Cardiac septum (tissue), 1 donor: ENCODE results near the gene SEBOX. TPM values are rescaled to one million over a fixed set of nuclear protein-coding genes. Genes with fewer than 3 reads are reported as not detected.

ENCODE experiments used
- DNase-seq: peaks from one replicate; pipeline ENCODE4 v3.0.0-alpha.2; 2020; ENCODE audit warnings: low spot score
- intact Hi-C: fragments of 100-400 bp; cut with DNase I; formaldehyde crosslinking; loops from one replicate; pipeline ENCODE4 v1.14.0; 2022
- total RNA-seq: library from RNA; stranded (reverse); fragmentation: NEBNext Ultra II Directional; extraction: Animal tissue kit (Norgen Biotek cat#: 25700); gene quantifications from one replicate; pipeline ENCODE4 v1.2.1, GENCODE V29; 2021
- donor health status: DM: no; HTN: no; CAD: no.

SEBOX gene
- total RNA-seq, 1 donor from 2014 or later: not detected

DNA sequence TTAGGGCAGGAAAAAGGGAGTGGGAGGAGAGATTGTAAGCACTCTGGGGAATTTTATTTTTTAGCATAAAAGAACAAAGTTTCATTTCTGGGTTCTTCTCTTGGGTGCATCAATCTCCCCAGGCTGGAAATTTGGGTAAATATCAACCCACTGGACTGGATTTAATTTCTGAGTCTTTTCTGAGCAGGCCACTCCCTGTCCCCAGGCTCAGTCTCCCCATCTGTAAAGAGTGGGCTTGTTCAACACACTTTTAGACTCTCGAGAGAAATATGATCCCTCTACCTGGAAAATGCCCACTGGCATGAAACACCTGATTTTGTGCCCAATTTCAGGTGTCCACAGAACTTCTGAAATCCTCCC, 5.7 kb upstream of the SEBOX start:
- DNase-seq: no peak
- intact Hi-C loops: loop anchor here (5.0 kb wide), 1 partner anchor 33 kb away; the partner anchor contains the start of genes IFT20 and TNFAIP1

- intact Hi-C loops: loop anchor here (5.0 kb wide), 1 partner anchor 33 kb away; the partner anchor contains the start of genes IFT20 and TNFAIP1
- no peak for DNase-seq
Measured at GRCh38 chr17:28370035-28370743, 5.2 kb upstream of the SEBOX start, which contains the start of gene VTN. VTN (minus strand) TSS chr17:28370307; CDS start chr17:28370203, 104 bp downstream.

- intact Hi-C loops: loop anchor here (5.0 kb wide), 1 partner anchor 32 kb away; the partner anchor contains the start of genes IFT20 and TNFAIP1
Measured at GRCh38 chr17:28369684-28370034, 4.7 kb upstream of the SEBOX start.

GRCh38 chr17:28368915-28369683, 4.1 kb upstream of the SEBOX start:
- intact Hi-C loops: no loop called here
- DNase-seq: no peak

More at GRCh38 chr17:28369684-28370034, 4.7 kb upstream of the SEBOX start:
- DNase-seq: no peak

DNA sequence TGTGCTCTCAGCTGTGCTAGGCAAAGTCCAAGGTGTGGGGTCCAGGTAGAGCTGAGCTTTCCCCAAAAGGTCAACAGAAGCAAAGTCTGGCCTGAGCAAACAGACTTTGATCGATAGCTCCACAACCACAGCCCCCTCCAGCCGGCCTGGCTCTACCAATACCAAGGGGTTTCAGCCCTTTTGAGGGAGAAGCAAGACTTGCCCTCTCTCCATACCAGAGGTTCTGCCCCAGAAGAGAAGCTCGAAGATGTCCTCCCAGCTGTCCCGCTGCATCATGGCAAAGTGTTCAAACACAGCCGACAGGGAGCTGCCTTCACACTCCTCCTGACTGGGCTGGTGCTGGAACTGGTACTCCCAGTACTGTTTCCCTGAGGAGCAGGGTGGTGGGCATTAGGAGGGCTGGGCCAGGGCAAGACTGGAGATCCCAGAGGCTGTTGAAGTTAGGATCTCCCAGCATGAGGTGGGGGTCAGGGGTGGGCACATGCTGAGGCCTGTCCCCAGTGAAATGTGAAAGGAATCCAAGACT, 3.4 kb upstream of the SEBOX start:
- intact Hi-C loops: no loop called here
- DNase-seq: no peak

DNA sequence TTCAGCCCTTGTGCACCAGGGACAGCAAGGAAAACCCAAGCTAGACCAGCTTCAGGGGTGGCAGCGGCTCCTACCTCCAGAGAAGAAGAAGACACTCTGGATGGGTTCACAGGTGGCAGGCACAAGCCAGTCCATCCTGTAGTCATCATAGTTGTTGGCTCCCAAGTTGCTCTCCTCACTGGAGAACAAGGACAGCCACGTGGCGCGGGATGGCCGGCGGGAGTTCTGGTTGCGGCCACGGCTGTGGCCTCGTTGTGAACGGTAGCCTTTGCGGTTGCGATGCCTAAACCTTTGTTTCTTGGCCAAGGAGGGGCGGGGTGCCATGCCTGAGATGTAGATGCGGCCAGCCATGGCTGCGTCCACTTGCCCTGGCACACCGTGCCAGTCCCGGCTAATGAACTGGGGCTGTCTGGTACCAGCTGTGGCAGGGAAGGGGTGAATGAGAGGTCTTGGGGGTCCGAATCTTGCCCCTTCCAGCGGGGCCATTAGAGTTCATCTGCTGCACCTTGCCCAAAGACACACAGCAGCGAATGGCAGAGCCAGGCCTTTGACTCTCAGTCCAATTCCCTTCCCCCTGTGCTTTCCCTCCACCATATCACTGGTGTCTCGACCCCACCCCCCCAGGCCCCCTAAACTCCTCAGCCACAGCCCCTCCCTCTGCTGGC, 2.8 kb upstream of the SEBOX start:
- intact Hi-C loops: no loop called here
- peak; percentile 41 for DNase-seq

DNA sequence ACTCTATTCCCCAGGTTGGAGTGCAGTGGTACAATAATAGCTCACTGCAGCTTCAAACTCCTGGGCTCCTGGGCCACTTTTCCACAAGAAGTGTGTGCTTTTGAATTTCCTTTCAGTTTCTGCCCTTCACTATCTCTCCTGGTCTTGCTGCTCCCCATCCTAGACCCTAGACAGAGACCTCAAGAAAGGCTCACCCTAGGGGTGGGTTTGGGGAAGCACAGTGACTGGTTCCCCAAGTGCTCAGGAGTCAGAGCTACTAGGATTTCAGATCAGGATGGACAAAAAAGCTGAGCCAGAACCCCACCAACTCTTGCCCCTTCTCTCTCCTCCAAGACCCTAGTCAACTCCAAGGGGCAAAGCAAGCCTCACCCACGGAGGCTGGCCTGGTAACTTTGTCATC, 1.6 kb upstream of the SEBOX start:
- intact Hi-C loops: no loop called here
- no peak for DNase-seq

GRCh38 chr17:28365487-28365886, 488 bp upstream of the SEBOX start:
- no peak for DNase-seq
- intact Hi-C loops: no loop called here

GRCh38 chr17:28363776-28364650, 986 bp downstream of the SEBOX start:
- intact Hi-C loops: no loop called here
- DNase-seq: no peak

DNA sequence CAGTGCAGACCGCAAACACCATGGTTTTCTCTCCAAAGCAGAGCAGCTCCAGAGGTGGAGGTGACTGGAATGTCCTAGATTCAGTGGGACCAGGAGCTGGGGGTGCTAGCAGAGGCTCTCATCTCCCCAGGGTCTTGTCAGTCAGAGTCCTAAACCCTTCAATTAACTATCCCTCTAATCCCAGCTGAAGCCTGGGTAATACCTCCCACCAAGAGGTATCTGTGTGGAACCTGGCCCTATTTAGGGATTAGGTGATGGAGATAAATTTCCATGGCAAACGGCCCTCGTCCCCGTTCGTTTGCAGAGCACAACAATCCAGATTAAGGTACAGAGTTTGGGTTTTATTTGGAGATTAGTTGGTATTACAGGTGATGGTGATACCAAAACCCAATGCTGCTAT, 1.8 kb downstream of the SEBOX start:
- no peak for DNase-seq

DNA sequence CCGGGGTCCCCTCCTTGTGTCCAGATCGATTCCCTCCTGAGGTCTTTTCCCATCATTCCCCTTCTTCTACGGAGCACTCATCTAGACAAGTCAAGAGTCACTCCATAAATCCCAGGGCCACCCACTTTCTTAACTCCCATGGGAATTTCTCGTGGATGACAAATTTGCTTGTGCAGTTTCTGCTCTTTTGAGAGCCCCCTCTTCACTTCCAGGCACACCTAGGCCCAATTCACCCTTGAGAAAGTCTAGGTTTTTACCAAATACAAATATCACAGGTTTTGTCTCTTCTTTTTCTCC, 7.2 kb downstream of the SEBOX start:
- no peak for DNase-seq
- intact Hi-C loops: loop anchor here (1.0 kb wide), 1 partner anchor 23 kb away; the partner anchor contains the start of genes IFT20 and TNFAIP1

More for the DNA sequence above, 1.8 kb downstream of the SEBOX start:
- intact Hi-C loops: no loop called here

DNA sequence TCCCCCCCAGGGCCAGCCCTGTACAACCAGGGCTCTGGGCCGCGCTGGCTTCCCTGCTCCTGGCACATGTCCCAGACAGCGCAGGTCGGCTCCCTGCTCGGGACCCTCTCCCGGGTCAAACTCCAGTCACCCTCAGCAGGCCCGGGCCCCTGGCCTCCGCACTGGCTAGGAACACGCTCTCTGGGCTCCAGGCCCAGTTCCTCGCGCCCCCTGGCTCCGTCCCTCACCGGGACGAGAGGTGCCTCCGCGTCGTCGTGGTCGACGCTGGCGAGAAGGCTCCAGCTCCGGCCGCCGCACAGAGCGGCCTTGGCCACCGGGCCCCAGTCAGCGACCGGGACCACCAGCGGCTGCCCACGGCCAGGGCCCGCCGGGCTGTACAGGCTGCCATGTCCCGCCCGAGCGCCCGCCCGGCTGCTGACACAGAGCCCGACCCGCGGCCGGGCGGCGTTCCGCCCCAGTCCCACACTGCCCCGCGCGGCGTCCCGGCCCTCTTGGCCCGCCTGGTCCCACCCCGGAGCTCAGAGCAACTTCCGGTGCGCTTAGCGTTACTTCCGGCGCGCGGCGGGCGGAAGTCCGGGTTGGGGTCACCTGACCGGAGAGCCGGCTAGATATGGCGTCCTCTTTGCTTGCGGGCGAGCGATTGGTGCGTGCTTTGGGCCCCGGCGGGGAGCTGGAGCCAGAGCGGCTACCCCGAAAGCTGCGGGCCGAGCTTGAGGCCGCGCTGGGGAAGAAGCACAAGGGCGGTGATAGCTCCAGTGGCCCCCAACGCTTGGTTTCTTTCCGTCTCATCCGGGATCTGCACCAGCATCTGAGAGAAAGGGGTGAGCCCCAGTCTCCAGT, 7.7 kb downstream of the SEBOX start, which contains the start of gene POLDIP2:
POLDIP2 (minus strand) TSS at position 467 of the 840 bp plus-strand sequence; CDS start at position 388, 79 bp downstream.
- DNase-seq: peak; percentile 98
- intact Hi-C loops: loop anchor here (1.0 kb wide), 1 partner anchor 22 kb away; the partner anchor contains the start of genes IFT20 and TNFAIP1

- no peak for DNase-seq
- intact Hi-C loops: no loop called here
Measured at GRCh38 chr17:28350271-28350670, 14.7 kb downstream of the SEBOX start.

DNA sequence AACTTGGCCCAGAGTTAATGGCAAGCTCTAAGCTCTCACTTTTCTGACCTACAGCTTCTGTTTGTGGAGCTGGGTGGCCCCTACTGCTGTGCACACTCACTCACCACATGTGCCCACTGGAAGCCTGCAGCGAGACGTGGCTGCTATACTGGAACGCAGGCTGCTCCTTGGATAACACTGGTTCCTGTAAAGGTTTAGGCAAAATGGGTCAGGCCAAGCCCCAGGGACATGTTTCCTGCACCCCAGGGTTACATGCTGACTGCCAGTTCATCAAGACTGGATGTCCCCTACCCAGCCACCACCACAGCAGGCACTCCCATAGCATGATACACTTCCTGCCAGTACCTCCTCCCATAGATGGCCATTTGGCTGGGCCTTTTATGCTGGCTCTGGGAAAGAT, 16.0 kb downstream of the SEBOX start:
- DNase-seq: peak; percentile 62
- intact Hi-C loops: loop anchor here (10.0 kb wide), 1 partner anchor 544 kb away; the partner anchor contains the start of gene NOS2

DNA sequence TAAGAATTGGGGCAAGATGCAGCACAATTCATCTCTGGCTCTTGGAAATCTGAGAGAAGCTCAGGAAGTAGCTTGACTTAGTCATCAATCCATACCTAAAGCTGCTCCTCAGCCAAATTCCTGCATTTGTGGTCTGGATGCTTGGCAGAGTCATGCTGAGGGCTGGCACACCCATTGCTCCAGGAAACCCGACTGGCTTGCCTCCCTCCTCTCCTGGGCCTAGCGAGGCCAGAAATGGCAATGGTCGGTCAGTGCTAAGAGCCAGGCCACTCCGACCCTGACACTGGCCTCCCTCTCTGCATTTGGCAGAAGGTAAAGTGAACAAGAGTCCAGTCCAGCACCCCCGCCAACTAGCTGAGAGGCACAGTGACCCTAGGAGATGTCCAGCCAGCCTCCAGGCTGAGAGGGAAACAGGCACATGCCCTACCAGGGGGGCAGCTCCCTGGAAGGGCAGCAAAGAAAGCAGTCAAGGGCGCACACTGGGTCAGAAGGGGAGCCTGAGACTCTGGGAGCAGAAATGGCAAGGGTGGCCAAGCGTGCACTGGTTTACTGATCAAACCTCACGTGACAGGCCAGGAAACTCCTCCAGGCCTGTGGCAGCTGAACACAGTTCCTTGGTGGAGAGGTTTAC, 17.6 kb downstream of the SEBOX start:
- intact Hi-C loops: loop anchor here (10.0 kb wide), 1 partner anchor 543 kb away; the partner anchor contains the start of gene NOS2

DNA sequence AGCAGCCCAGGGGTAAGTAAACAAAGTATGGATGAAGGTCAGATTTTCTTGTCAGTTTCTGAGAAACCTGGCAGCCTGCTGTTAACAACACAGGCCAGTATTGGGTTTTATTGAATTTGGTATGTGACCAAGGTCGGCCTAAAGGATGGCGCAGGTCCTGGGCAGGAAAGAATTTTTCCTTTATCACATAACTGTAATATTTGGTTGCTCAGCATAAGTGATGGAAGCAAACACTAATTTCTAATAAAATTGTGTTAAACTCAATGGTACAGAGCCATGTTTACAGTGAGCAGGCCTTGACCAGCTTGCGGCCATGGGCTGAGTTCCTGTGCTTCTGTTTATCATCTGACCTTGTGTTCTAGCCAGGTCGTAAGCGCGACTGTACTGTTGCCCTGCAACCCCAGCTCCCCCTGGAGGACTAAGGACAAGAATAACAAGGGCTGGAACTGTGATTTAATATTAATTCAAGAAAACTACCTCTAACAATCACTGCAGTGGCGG, 18.2 kb downstream of the SEBOX start:
- peak; percentile 73 for DNase-seq
- intact Hi-C loops: loop anchor here (10.0 kb wide), 1 partner anchor 542 kb away; the partner anchor contains the start of gene NOS2

More for the DNA sequence above, 17.6 kb downstream of the SEBOX start:
- DNase-seq: peak; percentile 72

GRCh38 chr17:28346199-28346580, 18.8 kb downstream of the SEBOX start:
- no peak for DNase-seq
- intact Hi-C loops: loop anchor here (10.0 kb wide), 1 partner anchor 541 kb away; the partner anchor contains the start of gene NOS2
